ENCODE data around the gene HTR4.

DNA sequence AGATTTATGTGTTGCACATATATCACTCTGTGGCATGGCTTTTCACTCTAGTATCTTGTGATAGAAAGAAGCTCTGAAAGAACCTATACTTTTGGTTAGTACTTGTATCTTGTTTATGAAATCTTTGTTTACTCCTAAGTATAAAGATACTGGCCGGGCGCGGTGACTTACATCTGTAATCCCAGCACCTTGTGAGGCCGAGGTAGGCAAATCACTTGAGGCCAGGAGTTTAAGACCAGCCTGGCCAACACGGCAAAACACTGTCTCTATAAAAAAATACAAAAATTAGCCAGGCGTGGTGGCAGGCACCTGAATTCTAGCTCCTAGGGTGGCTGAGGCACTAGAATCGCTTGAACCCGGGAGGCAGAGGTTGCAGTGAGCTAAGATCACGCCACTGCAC lies 141.8 kb downstream of the HTR4 start:
- TF ChIP-seq, protein P1, sequence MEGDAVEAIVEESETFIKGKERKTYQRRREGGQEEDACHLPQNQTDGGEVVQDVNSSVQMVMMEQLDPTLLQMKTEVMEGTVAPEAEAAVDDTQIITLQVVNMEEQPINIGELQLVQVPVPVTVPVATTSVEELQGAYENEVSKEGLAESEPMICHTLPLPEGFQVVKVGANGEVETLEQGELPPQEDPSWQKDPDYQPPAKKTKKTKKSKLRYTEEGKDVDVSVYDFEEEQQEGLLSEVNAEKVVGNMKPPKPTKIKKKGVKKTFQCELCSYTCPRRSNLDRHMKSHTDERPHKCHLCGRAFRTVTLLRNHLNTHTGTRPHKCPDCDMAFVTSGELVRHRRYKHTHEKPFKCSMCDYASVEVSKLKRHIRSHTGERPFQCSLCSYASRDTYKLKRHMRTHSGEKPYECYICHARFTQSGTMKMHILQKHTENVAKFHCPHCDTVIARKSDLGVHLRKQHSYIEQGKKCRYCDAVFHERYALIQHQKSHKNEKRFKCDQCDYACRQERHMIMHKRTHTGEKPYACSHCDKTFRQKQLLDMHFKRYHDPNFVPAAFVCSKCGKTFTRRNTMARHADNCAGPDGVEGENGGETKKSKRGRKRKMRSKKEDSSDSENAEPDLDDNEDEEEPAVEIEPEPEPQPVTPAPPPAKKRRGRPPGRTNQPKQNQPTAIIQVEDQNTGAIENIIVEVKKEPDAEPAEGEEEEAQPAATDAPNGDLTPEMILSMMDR (IDR thresholded peaks at IDR 0.05; ENCODE audit: low read length): no peak
- TF ChIP-seq EZH2phosphoT487 (IDR thresholded peaks at IDR 0.05; ENCODE audit: low read length): no peak
- TF ChIP-seq EZH2 (optimal IDR thresholded peaks at IDR 0.05; ENCODE audit: low read depth, low read length): no peak
